HG03432 (cell line): ENCODE measurements around the gene SLC26A2.

Experiments
- ATAC-seq: cut with Tn5 transposase; IDR thresholded peaks from one replicate; pipeline ENCODE4 v1.9.1; 2021; ENCODE audit warnings: mild to moderate bottlenecking, moderate library complexity; ENCODE audit not compliant: unreplicated experiment

Gene SLC26A2

DNA sequence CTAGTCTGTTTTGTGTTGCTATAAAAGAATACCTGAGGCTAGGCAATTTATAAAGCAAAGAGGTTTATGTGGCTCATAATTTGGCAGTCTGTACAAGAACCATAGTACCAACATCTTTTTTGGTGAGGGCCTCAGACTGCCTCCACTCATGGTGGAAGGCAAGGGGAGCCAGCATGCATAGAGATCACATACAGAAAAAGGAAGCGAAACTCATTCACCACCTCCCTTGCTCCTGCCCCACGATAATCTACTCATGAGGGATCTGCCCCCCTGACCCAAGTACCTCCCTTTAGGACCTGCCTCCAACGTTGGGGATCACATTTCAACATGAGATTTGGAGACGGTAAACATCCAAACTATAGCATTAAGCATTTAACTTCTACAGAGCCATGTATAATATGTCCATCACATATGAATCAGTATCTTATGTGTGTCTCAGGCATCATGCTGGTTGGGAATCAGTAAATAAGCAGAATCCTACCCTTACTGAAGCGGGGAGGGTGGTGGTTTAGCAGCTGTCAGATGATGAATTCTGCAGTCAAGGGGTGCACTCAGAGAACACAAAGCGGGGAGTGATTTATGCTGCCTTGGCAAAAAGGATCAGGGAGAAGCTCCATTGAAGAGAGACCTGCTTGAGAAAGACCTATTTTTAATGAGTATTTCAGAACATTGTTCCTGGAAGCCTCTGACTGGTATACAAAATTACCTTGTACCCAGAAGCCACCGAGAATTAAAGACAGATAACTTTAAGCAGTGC is 74.8 kb downstream of the SLC26A2 start:
- ATAC-seq = peak; percentile 93

DNA sequence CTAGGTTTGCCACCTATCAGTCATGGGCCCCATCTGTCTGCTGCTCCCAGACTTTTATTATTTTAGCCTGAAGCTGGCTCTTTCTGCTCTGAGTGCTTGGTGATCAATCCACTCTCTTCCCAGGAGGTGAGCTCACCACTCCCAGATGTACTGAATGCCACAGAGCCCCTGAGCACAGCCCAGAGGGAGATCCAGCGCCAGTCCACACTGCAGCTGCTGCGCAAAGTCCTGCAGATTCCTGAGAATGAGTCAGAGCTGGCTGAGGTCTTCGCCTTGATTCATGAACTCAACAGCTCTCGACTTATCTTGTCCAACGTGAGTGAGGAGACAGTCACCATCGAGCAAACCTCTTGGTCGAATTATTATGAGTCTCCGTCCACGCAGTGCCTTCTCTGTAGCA is 76.0 kb downstream of the SLC26A2 start:
- ATAC-seq = no peak
